ENCODE data around the gene ALK.
"Not testable (repeated sequence)": the region's sequence is repeated elsewhere in the genome, so short reads cannot be mapped to it uniquely, and the experiment has no call there.

The ALK gene

GRCh38 chr2:29837925-29838324 is 83.5 kb downstream of the ALK start:
- DNase-seq: no peak

DNA sequence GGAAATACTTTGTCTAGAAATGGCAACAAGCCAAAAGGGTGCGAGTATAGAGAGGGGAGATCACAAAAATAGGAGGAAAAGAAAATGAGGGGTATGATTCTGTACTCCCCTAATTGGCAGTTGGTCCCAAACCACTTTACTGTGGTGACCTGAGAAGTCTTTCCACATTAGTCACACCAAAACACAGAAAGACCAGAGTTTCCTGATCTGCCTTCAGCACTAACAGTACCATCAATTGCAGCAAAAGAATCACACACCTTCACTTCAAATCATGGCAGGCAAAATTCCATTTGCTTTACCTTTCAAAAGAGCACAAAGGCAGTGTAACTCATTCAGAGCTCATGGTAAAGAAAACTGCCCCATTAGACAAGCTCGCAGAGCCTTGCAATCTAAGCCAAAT is 86.8 kb downstream of the ALK start:
- DNase-seq: no peak

- no peak for DNase-seq
Observed at GRCh38 chr2:29834036-29834540, 87.3 kb downstream of the ALK start.

DNA sequence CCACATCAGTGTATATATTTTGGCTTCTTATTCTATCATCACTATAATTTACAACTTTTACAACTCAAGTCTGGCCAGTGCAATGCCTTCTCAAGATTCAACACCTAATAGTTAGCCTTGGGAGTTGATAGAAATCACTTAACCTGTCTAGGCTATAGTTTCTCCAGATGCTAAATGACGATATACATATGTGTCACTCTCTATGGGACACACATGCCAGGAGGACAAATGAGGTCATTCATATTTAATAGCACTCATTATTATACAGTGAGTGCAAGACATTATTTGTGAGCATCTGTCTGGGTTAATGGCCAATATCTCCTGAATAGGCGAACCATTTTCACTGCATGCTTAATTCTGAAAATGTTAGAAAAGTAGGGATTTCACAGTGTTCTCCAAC is 89.8 kb downstream of the ALK start:
- DNase-seq: no peak

- DNase-seq: no peak
Observed at GRCh38 chr2:29829841-29830240, 91.5 kb downstream of the ALK start.

- DNase-seq: not testable (repeated sequence)
Observed at GRCh38 chr2:29824145-29824544, 97.2 kb downstream of the ALK start.

DNA sequence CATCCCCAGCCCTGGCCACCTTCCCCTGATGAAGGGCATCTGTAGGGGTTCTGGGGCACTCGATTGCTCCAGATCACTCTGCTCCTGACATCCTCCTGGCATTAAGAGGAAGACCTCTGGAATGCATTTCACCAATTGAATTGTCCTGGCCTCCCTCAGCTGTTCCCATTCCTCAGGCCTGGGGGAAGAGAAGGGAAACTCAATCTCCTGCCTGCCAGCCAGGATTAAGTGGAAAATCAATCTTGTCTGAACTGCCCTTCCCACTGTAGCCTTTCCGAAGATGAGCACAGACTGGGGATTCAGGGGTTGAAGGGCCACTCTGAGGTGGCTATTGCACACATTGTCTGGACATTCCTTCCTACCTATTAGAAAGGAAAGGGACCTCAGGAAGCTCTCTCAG is 99.8 kb downstream of the ALK start:
- DNase-seq: no peak

- DNase-seq: no peak
Observed at GRCh38 chr2:29819570-29819969, 101.8 kb downstream of the ALK start.

GRCh38 chr2:29817801-29818680 is 103.3 kb downstream of the ALK start:
- DNase-seq: no peak

DNA sequence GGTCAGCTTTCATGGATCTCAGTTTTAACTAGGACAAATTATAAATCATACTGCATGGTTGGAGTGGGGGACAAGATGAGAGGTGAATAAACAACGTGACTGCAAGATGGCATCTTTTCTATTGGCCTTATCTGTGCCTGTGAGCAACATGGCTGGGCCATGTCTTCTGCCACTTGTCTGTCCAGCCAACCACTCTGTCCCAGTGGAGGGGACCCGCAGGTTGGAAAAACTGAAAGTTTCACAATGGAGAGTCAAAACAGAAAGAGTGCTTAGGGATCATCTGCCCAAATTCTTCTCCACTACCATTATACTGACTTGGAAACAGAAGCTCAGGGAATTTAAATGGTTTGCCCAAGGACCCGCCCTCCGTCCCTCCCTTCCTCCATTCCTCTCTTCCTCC is 104.1 kb downstream of the ALK start:
- no peak for DNase-seq

GRCh38 chr2:29816651-29817050 is 104.7 kb downstream of the ALK start:
- no peak for DNase-seq

DNA sequence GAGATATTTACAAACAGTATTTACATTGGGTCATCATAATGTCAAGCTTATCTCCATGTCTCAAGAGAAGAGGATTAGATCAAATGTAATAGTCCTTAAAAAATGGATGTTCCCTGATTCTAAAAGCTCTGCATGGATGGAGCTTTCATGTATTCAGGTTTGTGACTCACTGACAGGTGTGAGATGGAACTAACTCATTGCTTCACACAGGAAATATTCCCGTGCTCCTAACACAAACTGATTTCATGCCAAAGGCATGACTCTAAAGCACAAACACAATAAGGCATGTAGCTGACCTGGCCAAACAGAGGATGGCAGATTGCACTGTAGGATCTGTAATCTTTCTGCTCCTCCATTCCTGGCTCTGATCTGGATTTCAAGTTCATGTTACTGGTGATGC is 110.0 kb downstream of the ALK start:
- DNase-seq: no peak

DNA sequence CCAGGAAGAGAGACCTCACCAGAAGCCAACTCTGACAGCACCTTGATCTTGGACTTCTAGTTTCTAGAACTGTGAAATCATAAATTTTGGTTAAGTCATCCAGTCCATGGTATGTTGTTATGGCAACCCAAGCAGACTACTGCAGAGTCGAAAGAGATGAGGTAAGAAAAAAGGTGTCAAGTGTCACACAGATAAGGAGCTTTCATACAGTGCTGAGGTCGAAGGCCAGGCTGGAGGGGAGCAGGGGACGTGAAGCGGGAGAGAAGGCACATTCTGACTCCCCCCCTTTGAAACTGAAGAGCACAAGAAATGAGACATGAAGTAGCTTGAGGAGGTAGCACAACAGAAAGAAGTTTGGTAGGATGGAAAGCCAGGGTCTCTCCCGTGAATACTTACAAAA is 110.4 kb downstream of the ALK start:
- DNase-seq: no peak

- DNase-seq: no peak
Observed at GRCh38 chr2:29808321-29808720, 113.1 kb downstream of the ALK start.

DNA sequence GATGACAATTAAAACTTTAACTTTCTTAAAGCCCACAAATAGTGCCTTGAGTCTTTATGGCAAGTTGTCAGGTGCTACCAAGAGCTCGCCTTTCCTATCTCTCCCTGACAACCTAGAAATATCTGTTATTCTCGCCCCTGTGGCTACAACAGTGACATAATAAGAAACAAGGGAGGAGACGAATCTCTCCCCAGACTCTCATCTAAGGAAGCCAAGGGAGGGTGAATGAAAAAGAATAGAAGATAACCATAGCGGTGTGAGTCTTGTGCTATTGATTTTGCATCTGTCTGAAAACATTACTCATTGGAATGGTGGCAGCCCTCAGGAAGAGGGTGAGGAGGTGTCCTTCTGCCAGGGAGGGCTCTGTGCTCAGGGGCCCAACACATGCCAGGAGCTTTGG is 114.3 kb downstream of the ALK start:
- DNase-seq: no peak

DNA sequence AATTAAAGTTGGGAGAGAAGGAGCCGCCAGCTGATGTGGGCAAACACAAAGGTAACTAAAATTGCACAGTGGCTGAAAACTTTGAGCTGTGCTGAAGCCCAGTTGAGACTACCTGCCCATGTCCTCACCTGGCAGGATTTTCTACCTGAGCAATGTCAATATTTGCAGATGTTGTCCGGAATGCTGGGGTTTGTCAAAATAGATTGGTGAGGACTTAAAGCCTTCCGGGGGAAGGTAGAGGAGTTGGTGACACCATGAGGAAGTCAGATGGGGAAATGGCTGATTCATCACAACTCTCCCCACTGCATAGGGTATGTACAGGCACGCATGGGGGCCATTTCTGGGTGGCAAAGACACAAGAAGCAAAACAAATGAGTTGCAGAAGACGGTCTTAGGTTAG is 114.9 kb downstream of the ALK start:
- no peak for DNase-seq

DNA sequence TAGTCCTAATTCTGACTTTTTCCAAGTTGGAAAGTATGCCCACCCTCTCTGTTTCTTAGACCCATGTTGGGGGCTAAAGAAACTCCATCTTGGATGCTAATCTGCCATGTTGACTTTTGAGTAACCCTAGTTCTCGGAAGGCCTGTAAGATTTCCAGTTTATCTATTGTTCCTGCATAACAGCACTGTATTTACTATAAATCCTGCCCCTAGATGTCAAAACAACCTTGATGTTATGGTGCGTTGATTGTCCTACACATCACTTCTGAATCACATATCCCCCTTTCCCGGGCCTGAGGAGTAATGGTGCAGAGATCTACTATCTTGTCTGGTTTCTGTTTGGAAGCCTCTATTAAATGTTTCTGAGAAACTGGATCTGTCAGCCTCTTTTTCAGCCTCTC is 116.7 kb downstream of the ALK start:
- no peak for DNase-seq

DNA sequence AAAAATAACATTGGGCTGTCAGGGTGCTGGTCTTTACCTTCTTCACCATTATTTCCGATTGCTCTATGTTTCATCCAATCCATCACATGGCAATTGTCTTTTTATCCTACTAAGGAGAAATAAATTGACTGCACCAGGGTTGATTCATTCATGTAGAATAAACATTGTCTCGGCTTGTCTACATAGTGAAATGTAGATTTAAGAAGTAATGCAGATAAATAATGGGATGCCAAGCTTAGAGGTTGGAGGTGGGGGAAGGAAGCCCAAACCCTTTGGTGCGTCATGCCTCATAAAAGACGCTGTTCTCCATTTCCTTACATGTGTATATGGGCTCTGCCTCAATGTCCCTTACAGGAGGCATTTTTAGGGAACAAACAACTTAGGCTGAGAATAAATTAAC is 117.8 kb downstream of the ALK start:
- DNase-seq: no peak

DNA sequence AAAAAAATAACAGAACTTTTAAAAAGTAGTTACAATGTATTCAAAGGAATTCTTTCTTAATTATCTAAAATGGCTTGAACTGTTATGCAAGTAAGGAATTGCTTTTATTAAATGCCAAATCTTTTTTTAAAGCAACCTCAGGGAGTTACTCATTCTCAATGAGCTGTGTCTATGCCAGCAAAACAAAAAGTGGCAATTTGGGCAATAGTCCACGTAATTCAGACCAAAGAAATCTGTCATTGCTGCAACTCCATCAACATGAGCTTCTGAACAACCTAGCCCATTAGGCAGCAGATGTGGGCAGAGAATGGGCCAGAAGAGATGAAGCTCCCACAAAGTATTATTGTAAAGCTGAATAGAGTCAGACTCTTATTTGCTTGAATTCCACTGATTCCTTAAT is 118.4 kb downstream of the ALK start:
- no peak for DNase-seq

GRCh38 chr2:29799628-29800027 is 121.8 kb downstream of the ALK start:
- DNase-seq: no peak

DNA sequence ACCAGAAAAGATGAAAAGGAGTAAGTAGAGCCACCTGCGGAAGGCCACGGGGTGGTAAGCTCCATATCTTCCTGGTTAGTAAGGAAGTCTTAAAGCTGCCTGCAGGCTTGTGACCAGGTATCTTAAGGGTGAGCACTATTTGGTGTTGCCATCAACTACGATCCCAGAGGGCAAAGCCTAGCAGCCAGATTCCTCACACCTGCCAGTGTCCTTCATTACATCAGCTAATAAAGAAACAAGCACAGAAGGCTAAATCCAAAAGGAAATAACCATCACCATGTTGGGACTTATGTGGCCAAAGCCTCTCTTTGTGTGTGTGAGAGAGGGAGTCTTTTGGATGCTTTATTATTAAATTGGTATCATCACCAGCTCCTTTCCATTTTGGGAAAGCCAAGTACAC is 123.5 kb downstream of the ALK start:
- no peak for DNase-seq

- DNase-seq: no peak
Observed at GRCh38 chr2:29796446-29796845, 124.9 kb downstream of the ALK start.

- no peak for DNase-seq
Observed at GRCh38 chr2:29789911-29790485, 131.4 kb downstream of the ALK start.
